ENCODE results near the gene RAB24.

- TF ChIP-seq REST (IDR thresholded peaks at IDR 0.05; ENCODE audit: insufficient read depth in 1 of 2, low read depth in 2 of 2, low read length in 2 of 2) (no peak), POLR2AphosphoS5 (IDR thresholded peaks at IDR 0.05; ENCODE audit: low read depth, low read length) (no peak), SIN3A (IDR thresholded peaks at IDR 0.05; ENCODE audit: borderline replicate concordance, insufficient read depth, low read length) (no peak), TAF1 (IDR thresholded peaks at IDR 0.05; ENCODE audit: borderline replicate concordance, insufficient read depth, low read length) (no peak)
These were observed 14.4 kb upstream of the RAB24 start for GRCh38 chr5:177317959-177318377.

Data from PFSK-1 (cell line).